ENCODE results near the gene PCGF3. TPM values are rescaled to one million over a fixed set of nuclear protein-coding genes. Genes with fewer than 3 reads are reported as not detected.
"Not testable (repeated sequence)": the region's sequence is repeated elsewhere in the genome, so short reads cannot be mapped to it uniquely, and the experiment has no call there.

PCGF3 gene
- total RNA-seq, 4 donors from 2014 or later = 31.0 to 67.1 (median 48.8) TPM

DNA sequence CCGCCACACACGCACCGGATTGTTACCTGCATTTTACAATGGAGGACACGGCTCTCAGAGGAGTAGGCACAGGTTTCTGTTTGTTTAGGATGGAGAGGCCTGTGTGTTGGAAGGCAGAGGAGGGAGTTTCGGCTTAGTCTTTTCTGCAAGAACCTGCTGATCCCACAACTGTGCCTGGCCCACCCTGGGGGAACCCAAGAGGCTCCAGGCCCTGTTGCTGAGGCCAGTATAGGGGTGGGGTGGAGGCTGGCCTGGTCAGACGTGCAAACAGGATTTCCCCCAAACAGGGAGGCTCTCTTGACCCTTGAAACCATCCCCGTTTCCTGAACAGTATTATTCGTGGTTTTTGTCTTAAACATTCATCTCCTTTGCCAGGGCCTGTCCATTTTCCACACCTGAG lies 15.9 kb upstream of the PCGF3 start:
- TF ChIP-seq CTCF (IDR thresholded peaks at IDR 0.05) = no peak
- no peak for DNase-seq (ENCODE audit: low spot score)
- no peak for ATAC-seq (ENCODE audit: low FRiP score)

DNA sequence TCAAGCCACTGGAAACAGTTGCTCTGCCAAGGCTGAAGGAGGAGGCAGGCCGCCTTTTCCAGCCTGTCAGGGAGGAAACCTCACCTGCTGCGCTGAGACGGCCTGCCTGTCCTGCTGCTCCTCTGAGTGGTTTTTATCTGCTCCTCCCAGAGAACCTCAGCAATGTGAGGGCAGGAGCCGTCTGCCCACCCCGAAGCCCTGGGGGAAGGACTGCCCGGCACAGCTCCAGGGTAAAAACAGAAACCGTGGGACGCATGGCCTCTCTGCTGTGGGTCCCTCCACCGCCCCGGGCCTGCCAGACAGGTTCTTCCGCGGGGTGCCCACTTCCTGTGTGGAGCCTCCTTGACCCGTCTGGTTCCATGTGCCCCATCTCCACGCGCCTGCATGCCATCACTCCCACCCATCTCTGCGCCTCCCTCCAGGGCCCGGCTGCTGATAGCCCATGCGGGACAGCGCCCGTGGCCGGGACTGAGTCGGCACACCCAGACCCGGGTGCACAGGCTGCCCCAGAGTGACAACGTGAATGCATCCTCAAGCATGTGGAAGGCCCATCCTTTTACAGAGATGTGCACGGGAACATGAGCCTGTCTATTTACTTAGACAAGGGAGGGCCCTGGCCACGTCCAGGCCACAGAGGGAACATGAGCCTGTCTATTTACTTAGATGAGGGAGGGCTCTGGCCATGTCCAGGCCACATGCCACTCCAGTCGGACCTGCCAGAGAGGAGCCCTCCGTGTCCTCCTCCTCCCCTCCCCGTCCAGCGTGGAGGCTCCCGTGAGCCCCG lies 12.7 kb upstream of the PCGF3 start:
- no peak for TF ChIP-seq CTCF (IDR thresholded peaks at IDR 0.05)
- DNase-seq (ENCODE audit: low spot score) (no peak), ATAC-seq (ENCODE audit: low FRiP score) (no peak)

GRCh38 chr4:694341-694940 lies 11.2 kb upstream of the PCGF3 start:
- not testable (repeated sequence) for ATAC-seq (ENCODE audit: low FRiP score); DNase-seq (ENCODE audit: low spot score)

GRCh38 chr4:699816-700580 lies 5.6 kb upstream of the PCGF3 start:
- TF ChIP-seq CTCF (IDR thresholded peaks at IDR 0.05) = no peak
- no peak for ATAC-seq (ENCODE audit: low FRiP score)
- no peak for DNase-seq (ENCODE audit: low spot score)

GRCh38 chr4:700587-701264 lies 4.9 kb upstream of the PCGF3 start:
- DNase-seq (ENCODE audit: low spot score) (no peak), ATAC-seq (ENCODE audit: low FRiP score) (no peak)
- TF ChIP-seq CTCF (IDR thresholded peaks at IDR 0.05) = no peak

- ATAC-seq (ENCODE audit: low FRiP score) = no peak
- TF ChIP-seq CTCF (IDR thresholded peaks at IDR 0.05) = no peak
- no peak for DNase-seq (ENCODE audit: low spot score)
These were observed 3.0 kb upstream of the PCGF3 start for GRCh38 chr4:702618-703048.

All from omental fat pad (tissue), 4 donors.